ENCODE data around the gene SERPINI1.

- TF ChIP-seq CTCF (IDR thresholded peaks at IDR 0.05 in 4 of 5, conservative IDR thresholded peaks at IDR 0.05 in 1 of 5) (peak in 2 of 5 experiments; percentile 26 to 30), POLR2A (IDR thresholded peaks at IDR 0.05) (no peak)
Observed at GRCh38 chr3:167837466-167837865, 101.9 kb downstream of the SERPINI1 start.

Data from gastrocnemius medialis (tissue), 4 donors.